MG63 (cell line): ENCODE measurements around the gene CHI3L1. TPM values are rescaled to one million over a fixed set of nuclear protein-coding genes. Genes with fewer than 3 reads are reported as not detected.

Source experiments
- DNase-seq: peaks from one replicate; pipeline ENCODE4 v3.0.0-alpha.2; 2020
- H3K27me3 ChIP-seq: fragments of 250-450 bp; sonication (Bioruptor Pico); 2 replicates; pipeline ENCODE4 v1.5.1; 2020; ENCODE audit warnings: mild to moderate bottlenecking, moderate library complexity
- H3K36me3 ChIP-seq: fragments of 250-450 bp; sonication (Bioruptor Pico); 2 replicates; pipeline ENCODE4 v1.5.1; 2020; ENCODE audit warnings: mild to moderate bottlenecking, moderate library complexity
- H3K4me3 ChIP-seq: fragments of 250-450 bp; sonication (Bioruptor Pico); 2 replicates; pipeline ENCODE4 v1.5.1; 2020; ENCODE audit warnings: mild to moderate bottlenecking, moderate library complexity
- H3K9me3 ChIP-seq: fragments of 250-450 bp; sonication (Bioruptor Pico); 2 replicates; pipeline ENCODE4 v1.5.1; 2020; ENCODE audit warnings: mild to moderate bottlenecking, moderate library complexity
- total RNA-seq: library from RNA; depleted of rRNA; stranded (reverse); fragments of >200 nt; shearing (Covaris generic); gene quantifications from 2 replicates; pipeline ENCODE4 v1.2.3, GENCODE V29; 2014; ENCODE audit warnings: low replicate concordance

CHI3L1 gene
- total RNA-seq, 1 experiment from 2014 or later = 3.5 TPM

- Histone ChIP-seq H3K27me3 (no peaks in the 10 kb centered on the region), H3K9me3 (no peaks in the 10 kb centered on the region), H3K4me3 (no peak overlapping the region), H3K36me3 (no peaks in the 10 kb centered on the region)
- no peak for DNase-seq
Measured at GRCh38 chr1:203176273-203177035, 10.1 kb downstream of the CHI3L1 start.

GRCh38 chr1:203175827-203176241, 10.7 kb downstream of the CHI3L1 start:
- no peak for DNase-seq

GRCh38 chr1:203175237-203175826, 11.2 kb downstream of the CHI3L1 start, which contains the start of gene MYBPH:
MYBPH (minus strand) TSS chr1:203175826; CDS start chr1:203175755, 71 bp downstream.
- Histone ChIP-seq H3K9me3 (0 out of 2 replicates have a peak, but pooled peaks cover 2% of the 10 kb centered on the region), H3K36me3 (no peaks in the 10 kb centered on the region), H3K4me3 (no peak within 1 kb of the TSS), H3K27me3 (no peaks in the 10 kb centered on the region)
- DNase-seq = no peak

More at GRCh38 chr1:203175827-203176241, 10.7 kb downstream of the CHI3L1 start:
- H3K36me3 ChIP-seq = no peaks in the 10 kb centered on the region
- no peaks in the 10 kb centered on the region for H3K27me3 ChIP-seq
- no peak overlapping the region for H3K4me3 ChIP-seq
- H3K9me3 ChIP-seq = 0 out of 2 replicates have a peak, but pooled peaks cover 2% of the 10 kb centered on the region

GRCh38 chr1:203174324-203174985, 12.0 kb downstream of the CHI3L1 start:
- H3K9me3 ChIP-seq = 0 out of 2 replicates have a peak, but pooled peaks cover 2% of the 10 kb centered on the region
- no peaks in the 10 kb centered on the region for H3K27me3 ChIP-seq
- DNase-seq = no peak
- H3K4me3 ChIP-seq = no peak overlapping the region
- no peaks in the 10 kb centered on the region for H3K36me3 ChIP-seq

GRCh38 chr1:203173566-203173965, 12.9 kb downstream of the CHI3L1 start:
- Histone ChIP-seq H3K4me3 (no peak overlapping the region), H3K9me3 (0 out of 2 replicates have a peak, but pooled peaks cover 2% of the 10 kb centered on the region), H3K36me3 (no peaks in the 10 kb centered on the region), H3K27me3 (no peaks in the 10 kb centered on the region)
- DNase-seq = no peak

- Histone ChIP-seq H3K9me3 (0 out of 2 replicates have a peak, but pooled peaks cover 2% of the 10 kb centered on the region), H3K4me3 (no peak overlapping the region), H3K27me3 (no peaks in the 10 kb centered on the region), H3K36me3 (no peaks in the 10 kb centered on the region)
- DNase-seq = no peak
Measured at GRCh38 chr1:203173011-203173555, 13.4 kb downstream of the CHI3L1 start.

GRCh38 chr1:203172184-203173010, 14.1 kb downstream of the CHI3L1 start:
- Histone ChIP-seq H3K9me3 (0 out of 2 replicates have a peak, but pooled peaks cover 2% of the 10 kb centered on the region), H3K36me3 (no peaks in the 10 kb centered on the region), H3K27me3 (no peaks in the 10 kb centered on the region), H3K4me3 (no peak overlapping the region)
- peak; percentile 69 for DNase-seq

GRCh38 chr1:203171341-203172183, 14.9 kb downstream of the CHI3L1 start:
- H3K4me3 ChIP-seq = no peak overlapping the region
- no peak for DNase-seq
- H3K9me3 ChIP-seq = 0 out of 2 replicates have a peak, but pooled peaks cover 2% of the 10 kb centered on the region
- no peaks in the 10 kb centered on the region for H3K27me3 ChIP-seq
- H3K36me3 ChIP-seq = no peaks in the 10 kb centered on the region

- H3K9me3 ChIP-seq = 0 out of 2 replicates have a peak, but pooled peaks cover 2% of the 10 kb centered on the region
- no peak overlapping the region for H3K4me3 ChIP-seq
- DNase-seq = no peak
- no peaks in the 10 kb centered on the region for H3K36me3 ChIP-seq
- H3K27me3 ChIP-seq = no peaks in the 10 kb centered on the region
Measured at GRCh38 chr1:203170625-203171330, 15.7 kb downstream of the CHI3L1 start.

- Histone ChIP-seq H3K27me3 (no peaks in the 10 kb centered on the region), H3K9me3 (0 out of 2 replicates have a peak, but pooled peaks cover 2% of the 10 kb centered on the region), H3K4me3 (no peak overlapping the region), H3K36me3 (no peaks in the 10 kb centered on the region)
- DNase-seq = no peak
Measured at GRCh38 chr1:203169770-203170520, 16.6 kb downstream of the CHI3L1 start.

GRCh38 chr1:203168991-203169390, 17.5 kb downstream of the CHI3L1 start:
- Histone ChIP-seq H3K9me3 (0 out of 2 replicates have a peak, but pooled peaks cover 2% of the 10 kb centered on the region), H3K4me3 (no peak overlapping the region), H3K27me3 (no peaks in the 10 kb centered on the region), H3K36me3 (no peaks in the 10 kb centered on the region)
- DNase-seq = no peak

- no peak for DNase-seq
- H3K36me3 ChIP-seq = no peaks in the 10 kb centered on the region
Measured at GRCh38 chr1:203168256-203168786, 18.2 kb downstream of the CHI3L1 start.

GRCh38 chr1:203167913-203168200, 18.6 kb downstream of the CHI3L1 start:
- Histone ChIP-seq H3K9me3 (0 out of 2 replicates have a peak, but pooled peaks cover 2% of the 10 kb centered on the region), H3K36me3 (no peaks in the 10 kb centered on the region)
- no peak for DNase-seq

More at GRCh38 chr1:203168256-203168786, 18.2 kb downstream of the CHI3L1 start:
- no peaks in the 10 kb centered on the region for H3K27me3 ChIP-seq
- H3K9me3 ChIP-seq = 0 out of 2 replicates have a peak, but pooled peaks cover 2% of the 10 kb centered on the region
- no peak overlapping the region for H3K4me3 ChIP-seq

More at GRCh38 chr1:203167913-203168200, 18.6 kb downstream of the CHI3L1 start:
- Histone ChIP-seq H3K4me3 (no peak overlapping the region), H3K27me3 (no peaks in the 10 kb centered on the region)
